Fibroblast of lung (primary cell): ENCODE measurements around the gene TMSB4X.

Experiments
- CTCF ChIP-seq, 2 donors: IDR thresholded peaks in 1 of 2; conservative IDR thresholded peaks in 1 of 2; 1 replicate in 1 of 2; 2 replicates in 1 of 2; pipeline ENCODE4 v1.5.1; 2011 to 2012; ENCODE audit warnings: low read length in 2 of 2, control low read depth in 1 of 2, inconsistent platforms in 1 of 2, low read depth in 1 of 2, mild to moderate bottlenecking in 1 of 2
- EZH2 ChIP-seq: IDR thresholded peaks from 2 replicates; pipeline ENCODE4 v1.5.1; 2012; ENCODE audit warnings: low read length, control low read depth, mild to moderate bottlenecking; ENCODE audit errors: missing control alignments

DNA sequence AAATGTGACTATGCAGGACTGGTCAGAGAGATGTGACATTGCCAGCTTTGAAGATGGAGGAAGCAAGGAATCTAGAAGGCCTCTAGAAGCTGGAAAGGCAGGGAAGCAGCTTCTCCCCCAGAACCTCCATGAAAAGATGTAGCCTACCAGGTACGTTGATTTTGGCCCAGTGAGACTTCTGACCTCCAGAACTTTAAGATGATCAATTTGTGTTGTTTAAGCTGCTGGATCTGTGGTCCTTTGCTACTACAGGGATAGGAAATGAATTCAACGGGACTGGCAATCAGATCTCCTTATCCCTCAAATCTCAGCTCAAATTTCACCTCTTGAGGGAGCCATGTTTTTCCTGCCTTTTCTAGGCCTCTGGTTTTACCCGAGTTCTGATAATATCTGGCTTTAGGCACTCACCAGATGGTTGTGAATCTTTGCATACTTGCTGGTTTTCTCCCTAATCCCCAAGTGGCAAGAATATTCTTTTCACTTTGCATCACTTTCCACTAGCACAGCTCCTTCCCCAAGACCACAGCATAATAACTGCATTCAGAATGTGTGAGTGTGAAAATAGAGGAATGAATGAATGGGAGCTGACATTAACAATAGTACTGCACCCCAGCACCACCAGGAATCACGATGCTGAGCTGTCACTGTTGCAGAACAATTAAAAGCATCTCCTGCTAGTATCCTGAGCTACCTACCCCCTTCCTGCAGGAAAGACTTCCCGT is 25.5 kb upstream of the TMSB4X start:
- TF ChIP-seq CTCF (conservative IDR thresholded peaks at IDR 0.05 in 1 of 2, IDR thresholded peaks at IDR 0.05 in 1 of 2; ENCODE audit: low read depth in 1 of 2, low read length in 2 of 2): no peak
- TF ChIP-seq EZH2: no peak
